Effector memory CD8-positive, alpha-beta T cell (primary cell): ENCODE measurements around the gene STK11IP.

ENCODE experiments used
- ATAC-seq: fragments of 150-1000 bp; cut with Tn5 transposase; replicated peaks from 2 replicates; pipeline ENCODE4 v1.10.0; 2021; ENCODE audit warnings: mild to moderate bottlenecking, moderate library complexity
- DNase-seq, 3 experiments: peaks; one replicate each; pipeline ENCODE4 v3.0.0; 2021
- H3K27ac Mint-ChIP-seq, 2 donors: one replicate each; pipeline ENCODE4 v1.8.0; 2022; ENCODE audit warnings: mild to moderate bottlenecking in 2 of 2, mixed read lengths in 2 of 2, moderate library complexity in 2 of 2
- H3K27me3 Mint-ChIP-seq, 2 donors: one replicate each; pipeline ENCODE4 v1.8.0; 2022; ENCODE audit warnings: mixed read lengths in 2 of 2
- H3K36me3 Mint-ChIP-seq: one replicate; pipeline ENCODE4 v1.8.0; 2022; ENCODE audit warnings: mild to moderate bottlenecking, moderate library complexity, mixed read lengths; ENCODE audit not compliant: insufficient read depth
- H3K4me1 Mint-ChIP-seq, 2 donors: one replicate each; pipeline ENCODE4 v1.8.0; 2022; ENCODE audit warnings: low read depth in 2 of 2, mixed read lengths in 2 of 2
- H3K4me3 Mint-ChIP-seq, 2 donors: one replicate each; pipeline ENCODE4 v1.8.0; 2022; ENCODE audit warnings: mild to moderate bottlenecking in 2 of 2, mixed read lengths in 2 of 2, moderate library complexity in 2 of 2
- H3K9me3 Mint-ChIP-seq, 2 donors: one replicate each; pipeline ENCODE4 v1.8.0; 2022; ENCODE audit warnings: mixed read lengths in 2 of 2

STK11IP gene

GRCh38 chr2:219625179-219625578 lies 27.5 kb downstream of the STK11IP start:
- Mint-ChIP-seq H3K36me3 (no peaks in the 10 kb centered on the region), H3K4me3 (no peak overlapping the region), H3K9me3 (no peaks in the 10 kb centered on the region), H3K27ac (no peak overlapping the region), H3K27me3 (peaks cover 28 to 81% of the 10 kb centered on the region in 2 donors), H3K4me1 (peaks cover 4 to 6% of the 10 kb centered on the region in 2 donors)
- DNase-seq (no peak), ATAC-seq (no peak)

DNA sequence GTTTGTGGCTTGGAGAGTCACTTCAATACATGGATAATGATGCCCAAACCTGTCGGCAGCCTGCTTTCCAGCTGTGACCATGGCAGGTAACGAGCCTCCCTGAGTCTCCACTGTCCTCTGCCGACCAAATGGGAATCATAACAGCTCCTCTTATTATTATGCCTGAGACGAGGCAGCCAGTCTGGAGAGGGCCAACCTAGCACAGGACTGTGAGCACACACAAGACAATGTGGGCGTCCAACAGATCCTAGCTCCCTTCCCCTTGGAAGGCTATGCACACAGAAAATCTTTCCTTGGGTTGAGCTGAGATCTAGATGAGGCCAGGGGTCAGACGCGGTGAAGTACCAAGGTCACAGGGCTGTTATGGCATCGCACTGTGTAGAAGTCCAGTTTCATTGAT lies 28.9 kb downstream of the STK11IP start:
- H3K9me3 Mint-ChIP-seq, result no peaks in the 10 kb centered on the region
- DNase-seq, result no peak
- H3K36me3 Mint-ChIP-seq, result no peaks in the 10 kb centered on the region
- H3K27ac Mint-ChIP-seq, result peak overlapping the region in 1 of 2 donors; percentile 61
- peak overlapping the region; percentile 87 to 88 for H3K4me3 Mint-ChIP-seq
- peaks cover 33 to 89% of the 10 kb centered on the region in 2 donors for H3K27me3 Mint-ChIP-seq
- H3K4me1 Mint-ChIP-seq, result peaks cover 4 to 6% of the 10 kb centered on the region in 2 donors
- ATAC-seq, result no peak

GRCh38 chr2:219627103-219628100 lies 29.7 kb downstream of the STK11IP start, which contains the start of gene SLC4A3:
Gene SLC4A3, plus strand, starts transcription at chr2:219627630. Its CDS starts 363 bp downstream, at chr2:219627993.
- Mint-ChIP-seq H3K4me3 (peak within 1 kb of the TSS; percentile 87 to 88), H3K4me1 (peaks cover 4 to 6% of the 10 kb centered on the region in 2 donors), H3K27me3 (peaks cover 36 to 86% of the 10 kb centered on the region in 2 donors), H3K27ac (peak within 1 kb of the TSS in 1 of 2 donors; percentile 61), H3K36me3 (no peaks in the 10 kb centered on the region), H3K9me3 (no peaks in the 10 kb centered on the region)
- DNase-seq, result no peak
- ATAC-seq, result peak; percentile 69

DNA sequence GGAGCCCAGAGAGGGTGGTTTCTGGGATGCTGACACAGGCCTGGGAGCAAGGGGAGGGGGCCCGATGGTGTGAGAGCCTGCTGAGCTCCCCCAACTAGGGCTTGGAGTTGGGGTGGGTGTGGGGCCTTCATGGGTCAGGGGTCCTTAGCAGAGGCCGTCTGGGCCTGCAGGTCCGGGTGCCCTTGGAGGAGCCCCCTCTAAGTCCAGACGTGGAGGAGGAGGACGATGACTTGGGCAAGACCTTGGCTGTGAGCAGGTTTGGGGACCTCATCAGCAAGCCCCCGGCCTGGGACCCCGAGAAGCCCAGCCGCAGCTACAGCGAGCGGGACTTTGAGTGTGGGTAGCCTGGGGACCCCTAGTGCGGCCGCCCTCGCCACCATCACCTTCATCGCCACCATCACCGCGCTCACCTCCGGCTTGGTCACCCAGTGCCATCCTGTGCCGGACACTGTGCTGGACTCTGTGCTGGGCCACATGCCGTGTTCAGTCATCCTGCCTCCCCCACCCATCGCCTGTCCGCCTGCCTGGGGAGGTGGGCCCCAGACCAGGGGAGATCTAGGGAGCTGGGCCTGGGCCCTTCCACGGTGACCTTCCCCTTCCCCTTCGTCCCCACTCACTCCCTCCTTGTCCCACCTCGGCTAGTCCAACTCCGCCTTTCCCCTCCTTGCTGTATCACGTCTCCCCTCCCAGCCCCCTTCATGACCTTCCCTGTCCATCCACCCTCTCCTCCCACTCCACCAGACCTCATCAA lies 30.8 kb downstream of the STK11IP start:
- no peak for DNase-seq
- no peaks in the 10 kb centered on the region for H3K9me3 Mint-ChIP-seq
- peaks cover 4 to 6% of the 10 kb centered on the region in 2 donors for H3K4me1 Mint-ChIP-seq
- peaks cover 36 to 81% of the 10 kb centered on the region in 2 donors for H3K27me3 Mint-ChIP-seq
- H3K27ac Mint-ChIP-seq, result no peak overlapping the region
- no peaks in the 10 kb centered on the region for H3K36me3 Mint-ChIP-seq
- no peak for ATAC-seq
- peak overlapping the region; percentile 43 to 45 for H3K4me3 Mint-ChIP-seq

GRCh38 chr2:219628986-219629901 lies 31.6 kb downstream of the STK11IP start:
- Mint-ChIP-seq H3K4me1 (peaks cover 4 to 6% of the 10 kb centered on the region in 2 donors), H3K27me3 (peaks cover 36 to 81% of the 10 kb centered on the region in 2 donors), H3K9me3 (no peaks in the 10 kb centered on the region), H3K4me3 (peak overlapping the region in 1 of 2 donors; percentile 45), H3K36me3 (no peaks in the 10 kb centered on the region), H3K27ac (no peak overlapping the region)
- DNase-seq (no peak), ATAC-seq (no peak)

DNA sequence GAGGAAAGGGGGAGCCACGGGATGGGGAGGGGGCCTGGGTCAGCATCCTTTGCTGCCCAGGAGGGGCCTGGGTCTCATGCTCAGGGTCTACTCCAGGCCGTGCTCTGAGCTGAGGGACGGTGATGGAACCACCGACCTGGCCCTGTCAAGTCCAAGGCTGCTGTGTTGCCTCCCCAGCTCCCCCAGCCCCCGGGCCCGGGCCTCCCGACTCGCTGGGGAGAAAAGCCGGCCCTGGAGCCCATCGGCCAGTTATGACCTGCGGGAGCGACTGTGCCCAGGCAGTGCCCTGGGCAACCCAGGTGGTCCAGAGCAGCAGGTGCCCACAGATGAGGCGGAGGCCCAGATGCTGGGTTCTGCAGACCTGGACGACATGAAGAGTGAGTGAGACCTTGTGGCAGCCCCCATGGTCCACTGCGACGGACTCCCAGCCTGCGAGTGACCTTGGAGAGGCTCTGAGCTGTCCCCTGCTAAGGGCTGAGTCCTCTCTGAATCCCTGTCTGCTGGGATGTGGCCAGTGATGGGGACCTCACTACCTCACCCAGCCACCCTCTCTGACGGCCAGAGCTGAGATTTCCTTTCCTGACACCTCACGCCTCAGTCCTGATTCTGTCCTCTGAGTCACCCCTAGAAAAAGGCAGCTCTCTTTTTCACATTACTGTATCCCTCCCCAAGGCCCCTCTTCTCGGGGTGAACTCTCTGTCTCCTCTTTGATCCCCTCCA lies 32.5 kb downstream of the STK11IP start:
- Mint-ChIP-seq H3K9me3 (no peaks in the 10 kb centered on the region), H3K27me3 (peaks cover 31 to 81% of the 10 kb centered on the region in 2 donors), H3K4me3 (no peak overlapping the region), H3K4me1 (peaks cover 4 to 6% of the 10 kb centered on the region in 2 donors), H3K36me3 (no peaks in the 10 kb centered on the region), H3K27ac (peak overlapping the region in 1 of 2 donors; percentile 13)
- DNase-seq, result no peak
- no peak for ATAC-seq

DNA sequence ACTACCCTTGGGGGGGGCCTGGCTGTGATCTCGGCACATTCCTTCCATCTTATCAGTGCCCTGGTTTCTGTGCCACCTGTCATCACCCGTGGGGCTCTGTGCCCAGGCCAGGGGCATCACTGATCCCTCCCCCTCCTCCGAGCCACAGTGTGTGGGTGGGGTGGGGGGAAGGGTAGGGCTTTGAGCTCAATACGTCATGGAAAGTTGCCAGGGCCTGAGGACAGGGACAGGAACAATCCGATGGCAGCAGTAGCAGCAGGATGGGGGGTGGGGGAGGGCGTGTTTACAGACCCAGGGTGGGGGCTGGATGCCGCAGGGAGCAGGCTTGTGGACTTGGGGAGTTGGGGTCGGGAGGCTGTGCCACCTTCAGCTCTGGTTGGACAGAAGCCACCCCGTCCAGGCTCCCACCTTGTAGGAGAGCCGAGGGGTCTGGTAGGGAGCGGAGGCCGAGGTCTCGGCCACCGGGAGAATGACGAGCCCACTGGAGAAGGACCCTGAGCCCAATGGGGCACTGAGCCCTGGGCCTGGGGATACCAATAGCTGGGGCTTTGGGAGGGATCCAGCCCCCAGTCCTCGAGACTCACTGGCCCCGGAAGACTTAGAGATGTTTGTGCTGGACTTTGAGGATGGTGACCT lies 33.2 kb downstream of the STK11IP start:
- Mint-ChIP-seq H3K9me3 (no peaks in the 10 kb centered on the region), H3K4me3 (no peak overlapping the region), H3K27ac (peak overlapping the region in 1 of 2 donors; percentile 13), H3K4me1 (peaks cover 4 to 6% of the 10 kb centered on the region in 2 donors), H3K27me3 (peaks cover 31 to 83% of the 10 kb centered on the region in 2 donors), H3K36me3 (no peaks in the 10 kb centered on the region)
- ATAC-seq (no peak), DNase-seq (no peak)

DNA sequence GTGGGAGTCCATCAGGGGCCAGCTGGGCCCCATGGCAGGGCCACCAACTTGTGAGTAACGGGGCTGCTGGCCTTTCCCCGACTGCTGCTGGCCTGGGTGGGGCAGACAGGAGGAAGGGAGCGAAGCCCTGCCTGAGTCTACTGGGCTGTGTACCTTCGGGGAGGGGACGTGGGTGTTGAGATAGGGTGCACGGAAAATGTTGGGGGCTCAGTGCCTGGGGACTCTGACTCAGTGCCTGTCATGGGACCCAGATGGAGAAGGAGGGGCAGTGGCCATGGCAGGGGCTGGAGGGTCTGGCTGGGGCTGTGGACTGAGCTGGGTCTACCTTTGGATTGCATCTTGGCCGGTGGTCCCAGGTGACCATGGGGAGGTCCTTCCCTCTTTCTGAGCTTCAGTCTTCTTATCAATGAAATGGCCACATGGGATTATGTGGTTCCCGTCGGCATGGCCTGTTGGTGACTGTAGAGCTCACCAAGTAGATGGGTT lies 33.8 kb downstream of the STK11IP start:
- ATAC-seq (no peak), DNase-seq (no peak)
- Mint-ChIP-seq H3K4me3 (no peak overlapping the region), H3K27ac (no peak overlapping the region), H3K9me3 (no peaks in the 10 kb centered on the region), H3K4me1 (peaks cover 4 to 6% of the 10 kb centered on the region in 2 donors), H3K27me3 (peaks cover 30 to 83% of the 10 kb centered on the region in 2 donors), H3K36me3 (no peaks in the 10 kb centered on the region)

DNA sequence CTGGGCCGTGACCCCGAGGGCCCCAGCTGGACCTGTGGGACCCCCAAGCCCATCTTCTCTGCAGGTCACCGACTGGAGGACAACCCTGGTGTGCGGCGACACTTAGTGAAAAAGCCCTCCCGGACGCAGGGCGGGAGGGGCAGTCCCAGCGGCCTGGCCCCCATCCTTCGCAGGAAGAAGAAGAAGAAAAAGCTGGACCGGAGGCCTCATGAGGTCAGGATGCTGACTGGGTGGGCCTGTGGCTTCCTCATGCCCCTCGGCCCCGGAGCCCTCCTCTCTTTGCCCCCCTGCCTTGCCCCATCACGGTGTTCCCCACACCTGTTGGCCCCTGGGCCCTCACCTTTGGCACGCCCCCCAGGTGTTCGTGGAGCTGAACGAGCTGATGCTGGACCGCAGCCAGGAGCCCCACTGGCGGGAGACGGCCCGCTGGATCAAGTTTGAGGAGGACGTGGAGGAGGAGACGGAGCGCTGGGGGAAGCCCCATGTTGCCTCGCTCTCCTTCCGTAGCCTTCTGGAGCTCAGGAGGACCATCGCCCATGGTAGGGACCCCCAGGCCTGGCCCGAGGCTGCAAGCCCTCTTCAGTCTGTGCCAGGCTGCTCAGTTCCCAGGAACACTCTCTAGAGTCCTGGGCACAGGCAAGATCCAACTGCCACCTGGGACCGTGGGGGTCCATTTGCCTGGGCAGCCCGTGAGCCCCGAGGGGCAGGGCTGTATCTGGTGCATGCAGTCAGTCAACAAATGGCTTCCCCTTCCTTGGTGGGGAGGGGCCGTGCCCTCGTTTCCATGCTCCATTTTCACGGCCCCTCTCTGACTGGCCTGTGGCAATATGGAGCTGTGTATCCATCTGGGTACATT lies 34.5 kb downstream of the STK11IP start:
- H3K36me3 Mint-ChIP-seq, result no peaks in the 10 kb centered on the region
- no peaks in the 10 kb centered on the region for H3K4me1 Mint-ChIP-seq
- peaks cover 30 to 80% of the 10 kb centered on the region in 2 donors for H3K27me3 Mint-ChIP-seq
- DNase-seq (no peak), ATAC-seq (no peak)
- H3K9me3 Mint-ChIP-seq, result no peaks in the 10 kb centered on the region
- H3K27ac Mint-ChIP-seq, result no peak overlapping the region
- H3K4me3 Mint-ChIP-seq, result no peak overlapping the region

- no peak for ATAC-seq
- H3K4me3 Mint-ChIP-seq, result no peak overlapping the region
- no peak overlapping the region for H3K27ac Mint-ChIP-seq
- no peaks in the 10 kb centered on the region for H3K36me3 Mint-ChIP-seq
- no peak for DNase-seq
- no peaks in the 10 kb centered on the region for H3K4me1 Mint-ChIP-seq
- H3K27me3 Mint-ChIP-seq, result peaks cover 34 to 78% of the 10 kb centered on the region in 2 donors
- H3K9me3 Mint-ChIP-seq, result no peaks in the 10 kb centered on the region
Measured at GRCh38 chr2:219632760-219633105, 35.1 kb downstream of the STK11IP start.
